MM.1S (cell line): Measurements from ENCODE around the gene WDR49.
"Not testable (repeated sequence)": the region's sequence is repeated elsewhere in the genome, so short reads cannot be mapped to it uniquely, and the experiment has no call there.

Source experiments
- EZH2 ChIP-seq: fragments of 300-600 bp; sonication (generic); optimal IDR thresholded peaks from 2 replicates; pipeline ENCODE3; 2017; ENCODE audit warnings: low read depth, mild to moderate bottlenecking, antibody characterized with exemption, low read length, mixed read lengths
- TF ChIP-seq, protein P1 (sequence below): fragments of 300-600 bp; sonication (generic); IDR thresholded peaks from 2 replicates; pipeline ENCODE4 v1.5.1; 2016; ENCODE audit warnings: antibody characterized with exemption, low read length, mixed read lengths

DNA sequence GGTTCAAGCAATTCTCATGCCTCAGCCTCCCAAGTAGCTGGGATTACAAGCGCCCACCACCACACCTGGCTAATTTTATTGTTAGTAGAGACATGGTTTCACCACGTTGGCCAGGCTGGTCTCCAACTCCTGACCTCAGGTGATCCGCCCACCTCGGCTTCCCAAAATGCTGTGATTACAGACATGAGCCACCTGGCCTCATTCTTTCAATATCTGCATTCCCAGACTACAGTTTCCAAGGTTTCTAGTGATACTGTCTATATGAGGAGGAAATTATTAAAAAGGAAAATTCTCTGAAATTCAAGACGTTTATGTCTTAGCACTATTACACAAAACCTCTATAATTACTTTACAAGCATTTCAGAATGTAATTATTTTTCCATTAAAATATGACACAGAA, 39.5 kb downstream of the WDR49 start:
- TF ChIP-seq EZH2: not testable (repeated sequence)
- TF ChIP-seq, protein P1, sequence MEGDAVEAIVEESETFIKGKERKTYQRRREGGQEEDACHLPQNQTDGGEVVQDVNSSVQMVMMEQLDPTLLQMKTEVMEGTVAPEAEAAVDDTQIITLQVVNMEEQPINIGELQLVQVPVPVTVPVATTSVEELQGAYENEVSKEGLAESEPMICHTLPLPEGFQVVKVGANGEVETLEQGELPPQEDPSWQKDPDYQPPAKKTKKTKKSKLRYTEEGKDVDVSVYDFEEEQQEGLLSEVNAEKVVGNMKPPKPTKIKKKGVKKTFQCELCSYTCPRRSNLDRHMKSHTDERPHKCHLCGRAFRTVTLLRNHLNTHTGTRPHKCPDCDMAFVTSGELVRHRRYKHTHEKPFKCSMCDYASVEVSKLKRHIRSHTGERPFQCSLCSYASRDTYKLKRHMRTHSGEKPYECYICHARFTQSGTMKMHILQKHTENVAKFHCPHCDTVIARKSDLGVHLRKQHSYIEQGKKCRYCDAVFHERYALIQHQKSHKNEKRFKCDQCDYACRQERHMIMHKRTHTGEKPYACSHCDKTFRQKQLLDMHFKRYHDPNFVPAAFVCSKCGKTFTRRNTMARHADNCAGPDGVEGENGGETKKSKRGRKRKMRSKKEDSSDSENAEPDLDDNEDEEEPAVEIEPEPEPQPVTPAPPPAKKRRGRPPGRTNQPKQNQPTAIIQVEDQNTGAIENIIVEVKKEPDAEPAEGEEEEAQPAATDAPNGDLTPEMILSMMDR: not testable (repeated sequence)
